Omental fat pad (tissue), 4 donors: ENCODE results near the gene NEIL3. TPM values are rescaled to one million over a fixed set of nuclear protein-coding genes. Genes with fewer than 3 reads are reported as not detected.

Experiments
- ATAC-seq: fragments of 150-250 bp; one replicate; pipeline ENCODE4 v1.9.1; 2016; ENCODE audit warnings: mild to moderate bottlenecking, moderate library complexity; ENCODE audit not compliant: low FRiP score
- DNase-seq: peaks from one replicate; pipeline ENCODE4 v3.0.0-alpha.2; 2019; ENCODE audit warnings: low spot score
- CTCF ChIP-seq, 3 donors: fragments of 450-650 bp; IDR thresholded peaks; one replicate each; pipeline ENCODE4 v1.5.1; 2016 to 2017; ENCODE audit warnings: antibody characterized with exemption in 3 of 3, mild to moderate bottlenecking in 3 of 3, moderate library complexity in 2 of 3
- total RNA-seq, 4 donors: library from RNA; depleted of rRNA; stranded (reverse); fragments of >200 nt; gene quantifications; one replicate each; pipeline ENCODE4 v1.1.0, GENCODE V29; 2016

The NEIL3 gene
- total RNA-seq, 4 donors from 2014 or later = 0.96 TPM; not detected in 3

- TF ChIP-seq CTCF (IDR thresholded peaks at IDR 0.05) = no peak
- ATAC-seq (no peak), DNase-seq (no peak)
Measured at GRCh38 chr4:177285953-177286352, 23.7 kb upstream of the NEIL3 start.

- ATAC-seq (no peak), DNase-seq (no peak)
- no peak for TF ChIP-seq CTCF (IDR thresholded peaks at IDR 0.05)
Measured at GRCh38 chr4:177287255-177287654, 22.4 kb upstream of the NEIL3 start.

- ATAC-seq (no peak), DNase-seq (no peak)
- no peak for TF ChIP-seq CTCF (IDR thresholded peaks at IDR 0.05)
Measured at GRCh38 chr4:177288335-177288734, 21.3 kb upstream of the NEIL3 start.

- DNase-seq = no peak
- no peak for TF ChIP-seq CTCF (IDR thresholded peaks at IDR 0.05)
- ATAC-seq = no peak
Measured at GRCh38 chr4:177290780-177291179, 18.9 kb upstream of the NEIL3 start.

- no peak for ATAC-seq
- no peak for TF ChIP-seq CTCF (IDR thresholded peaks at IDR 0.05)
- no peak for DNase-seq
Measured at GRCh38 chr4:177292171-177292570, 17.5 kb upstream of the NEIL3 start.

- DNase-seq = no peak
- no peak for TF ChIP-seq CTCF (IDR thresholded peaks at IDR 0.05)
- ATAC-seq = no peak
Measured at GRCh38 chr4:177293208-177294033, 16.3 kb upstream of the NEIL3 start.

GRCh38 chr4:177297785-177298391, 11.8 kb upstream of the NEIL3 start:
- no peak for TF ChIP-seq CTCF (IDR thresholded peaks at IDR 0.05)
- ATAC-seq (no peak), DNase-seq (no peak)
